ENCODE results near the gene DUSP16.
"Not testable (repeated sequence)": the region's sequence is repeated elsewhere in the genome, so short reads cannot be mapped to it uniquely, and the experiment has no call there.

The DUSP16 gene, protein sequence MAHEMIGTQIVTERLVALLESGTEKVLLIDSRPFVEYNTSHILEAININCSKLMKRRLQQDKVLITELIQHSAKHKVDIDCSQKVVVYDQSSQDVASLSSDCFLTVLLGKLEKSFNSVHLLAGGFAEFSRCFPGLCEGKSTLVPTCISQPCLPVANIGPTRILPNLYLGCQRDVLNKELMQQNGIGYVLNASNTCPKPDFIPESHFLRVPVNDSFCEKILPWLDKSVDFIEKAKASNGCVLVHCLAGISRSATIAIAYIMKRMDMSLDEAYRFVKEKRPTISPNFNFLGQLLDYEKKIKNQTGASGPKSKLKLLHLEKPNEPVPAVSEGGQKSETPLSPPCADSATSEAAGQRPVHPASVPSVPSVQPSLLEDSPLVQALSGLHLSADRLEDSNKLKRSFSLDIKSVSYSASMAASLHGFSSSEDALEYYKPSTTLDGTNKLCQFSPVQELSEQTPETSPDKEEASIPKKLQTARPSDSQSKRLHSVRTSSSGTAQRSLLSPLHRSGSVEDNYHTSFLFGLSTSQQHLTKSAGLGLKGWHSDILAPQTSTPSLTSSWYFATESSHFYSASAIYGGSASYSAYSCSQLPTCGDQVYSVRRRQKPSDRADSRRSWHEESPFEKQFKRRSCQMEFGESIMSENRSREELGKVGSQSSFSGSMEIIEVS

DNA sequence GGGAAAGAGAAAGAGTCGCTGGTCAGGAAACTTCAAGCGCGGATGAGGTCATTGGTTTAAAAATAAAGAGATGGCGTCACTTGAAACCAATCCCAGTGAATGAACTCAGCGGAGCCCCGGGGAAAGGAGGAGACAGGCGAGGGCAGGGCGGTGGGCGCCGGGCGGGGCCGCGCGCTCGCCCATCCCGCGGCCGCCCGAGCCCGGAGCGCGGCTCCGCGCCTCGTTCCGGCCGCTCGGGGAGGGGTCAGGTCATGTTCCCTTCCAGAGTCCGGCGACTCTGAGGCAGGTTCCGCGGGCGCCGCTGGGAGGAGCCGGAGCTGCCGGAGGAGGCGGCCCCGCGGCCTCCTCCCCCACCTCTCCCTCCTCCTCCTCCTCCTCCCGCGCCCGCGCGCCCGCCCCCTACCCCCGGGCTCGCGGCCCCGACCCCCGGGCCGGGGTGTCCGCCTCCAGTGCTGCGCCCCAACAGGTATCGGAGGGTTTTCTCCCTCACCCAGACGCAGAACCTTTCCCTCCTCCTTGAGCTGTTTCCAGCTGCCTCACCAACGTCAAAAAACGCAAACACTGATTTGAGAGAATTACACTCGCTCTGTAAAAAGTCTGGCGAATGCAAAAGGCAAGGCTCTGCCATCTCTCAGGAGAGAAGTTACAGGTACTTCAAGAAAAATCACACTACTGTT is at the start of gene DUSP16:
Gene DUSP16, minus strand, starts transcription at position 279 of the 677 bp plus-strand sequence. CDS start 41,765 bp downstream, outside the sequence.
- peak; percentile 97 for DNase-seq

- no peak for DNase-seq
Observed at GRCh38 chr12:12612358-12612757, 49.7 kb upstream of the DUSP16 start.

GRCh38 chr12:12611512-12612306 is 49.0 kb upstream of the DUSP16 start, which contains the start of gene CREBL2:
Gene CREBL2 (plus strand): TSS chr12:12611876. CDS start chr12:12612173, 297 bp downstream.
- peak; percentile 96 for DNase-seq

- DNase-seq: no peak
Observed at GRCh38 chr12:12610711-12611110, 48.0 kb upstream of the DUSP16 start.

GRCh38 chr12:12609692-12610091 is 47.0 kb upstream of the DUSP16 start:
- DNase-seq: no peak

DNA sequence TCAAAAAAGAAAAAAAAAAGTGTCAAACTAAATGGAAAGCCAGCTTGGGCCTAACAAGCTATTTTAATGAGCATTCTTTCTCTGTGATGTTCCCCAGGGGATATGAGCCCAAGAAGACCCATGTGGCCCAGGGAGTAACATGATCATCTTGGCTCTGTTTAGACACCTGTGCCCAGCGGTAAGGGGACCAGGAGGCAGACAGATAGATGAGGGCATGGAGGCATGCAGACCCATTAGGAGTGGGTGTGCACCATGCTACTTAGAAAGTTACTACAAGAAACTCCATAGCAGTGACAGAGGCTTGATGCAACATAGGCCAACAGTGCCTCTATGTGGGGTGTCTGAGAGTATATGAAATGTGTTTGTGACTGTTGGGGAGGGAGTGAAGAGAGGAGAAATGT is 45.9 kb upstream of the DUSP16 start:
- DNase-seq: no peak

GRCh38 chr12:12606781-12607589 is 44.3 kb upstream of the DUSP16 start:
- DNase-seq: no peak

- no peak for DNase-seq
Observed at GRCh38 chr12:12604740-12605139, 42.1 kb upstream of the DUSP16 start.

GRCh38 chr12:12600659-12601058 is 38.0 kb upstream of the DUSP16 start:
- no peak for DNase-seq

- no peak for DNase-seq
Observed at GRCh38 chr12:12599750-12600643, 37.3 kb upstream of the DUSP16 start.

DNA sequence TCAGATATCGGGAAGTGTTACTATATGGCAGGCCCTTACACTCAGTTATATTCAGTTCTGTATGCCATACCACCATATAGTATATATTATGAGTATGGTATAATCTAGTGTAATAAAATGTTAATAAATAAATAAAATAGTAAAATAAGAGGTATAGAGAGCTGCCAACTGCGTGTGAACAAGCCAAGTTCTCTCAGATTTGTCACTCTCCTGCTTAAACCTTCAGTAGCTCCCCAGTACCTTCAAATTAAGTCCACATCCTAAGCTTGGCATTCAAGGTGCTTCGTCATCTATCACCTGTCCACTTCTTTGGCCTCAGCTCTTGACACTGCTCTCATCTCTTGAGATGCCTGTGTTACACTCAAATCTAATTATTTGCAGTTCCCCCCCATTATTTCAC is 36.2 kb upstream of the DUSP16 start:
- DNase-seq: no peak

- not testable (repeated sequence) for DNase-seq
Observed at GRCh38 chr12:12596598-12596997, 33.9 kb upstream of the DUSP16 start.

DNA sequence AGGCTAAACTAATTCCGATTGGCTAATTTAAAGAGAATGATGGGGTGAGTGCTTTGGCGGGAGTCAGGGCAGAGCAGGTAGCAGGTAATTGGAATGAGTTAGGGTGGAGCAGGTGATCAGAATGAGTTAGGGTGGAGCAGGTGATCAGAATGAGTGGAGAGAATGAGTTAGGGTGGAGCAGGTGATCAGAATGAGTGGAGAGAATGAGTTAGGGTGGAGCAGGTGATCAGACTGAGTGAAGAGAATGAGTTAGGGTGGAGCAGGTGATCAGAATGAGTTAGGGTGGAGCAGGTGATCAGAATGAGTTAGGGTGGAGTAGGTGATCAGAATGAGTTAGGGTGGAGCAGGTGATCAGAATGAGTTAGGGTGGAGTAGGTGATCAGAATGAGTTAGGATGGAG is 33.3 kb upstream of the DUSP16 start:
- DNase-seq: not testable (repeated sequence)

DNA sequence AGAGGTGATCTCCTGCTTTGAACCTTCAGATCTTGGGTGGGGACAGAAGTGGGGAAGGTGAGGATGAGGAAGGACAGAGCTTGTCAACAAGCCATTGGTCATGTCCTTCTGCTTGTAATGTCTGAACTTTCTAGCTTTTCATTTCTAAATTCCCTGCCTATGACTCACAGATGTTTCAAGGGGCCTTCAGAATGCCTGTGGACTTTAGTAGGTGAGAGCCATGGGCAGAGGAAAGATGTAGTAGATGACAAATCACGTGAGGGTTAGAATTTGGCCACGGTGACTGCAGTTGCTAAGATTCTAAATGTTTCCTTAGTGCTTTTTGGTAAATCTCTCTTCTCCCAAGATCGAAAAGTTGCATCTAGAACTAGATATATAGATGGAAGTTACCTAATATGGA is 30.3 kb upstream of the DUSP16 start:
- DNase-seq: no peak

DNA sequence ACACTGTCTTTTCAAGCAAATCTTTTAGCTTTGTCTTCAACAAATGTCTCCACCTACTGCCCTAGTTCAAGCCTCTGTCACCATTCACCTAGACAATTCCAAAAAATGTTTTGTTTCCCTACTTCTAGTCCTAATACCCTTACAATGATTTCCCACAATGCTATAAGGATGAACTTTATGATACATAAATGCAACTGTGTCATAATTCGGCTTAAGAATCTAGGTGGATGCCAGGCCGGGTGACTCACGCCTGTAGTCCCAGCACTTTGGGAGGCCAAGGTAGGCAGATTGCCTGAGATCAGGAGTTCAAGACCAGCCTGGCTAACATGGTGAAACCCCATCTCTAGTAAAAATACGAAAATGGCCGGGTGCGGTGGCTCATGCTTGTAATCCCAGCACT is 28.3 kb upstream of the DUSP16 start:
- no peak for DNase-seq

DNA sequence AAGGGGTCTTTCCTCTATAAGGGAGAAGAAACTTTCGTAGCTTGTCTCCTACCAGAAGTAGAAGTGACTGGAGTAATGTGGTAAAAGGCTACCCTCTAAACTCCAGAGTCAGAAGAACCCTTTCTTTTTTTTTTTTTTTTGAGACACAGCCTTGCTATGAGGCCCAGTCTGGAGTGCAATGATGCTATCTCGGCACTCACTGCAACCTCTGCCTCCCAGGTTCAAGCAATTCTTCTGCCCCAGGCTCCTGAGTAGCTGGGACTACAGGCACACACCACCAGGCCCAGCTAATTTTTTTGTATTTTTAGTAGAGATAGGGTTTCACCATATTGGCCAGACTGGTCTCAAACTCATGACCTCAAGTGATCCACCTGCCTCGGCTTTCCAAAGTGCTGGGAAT is 25.8 kb upstream of the DUSP16 start:
- not testable (repeated sequence) for DNase-seq

GRCh38 chr12:12587878-12588277 is 25.2 kb upstream of the DUSP16 start:
- DNase-seq: no peak

- no peak for DNase-seq
Observed at GRCh38 chr12:12586879-12587675, 24.4 kb upstream of the DUSP16 start.

DNA sequence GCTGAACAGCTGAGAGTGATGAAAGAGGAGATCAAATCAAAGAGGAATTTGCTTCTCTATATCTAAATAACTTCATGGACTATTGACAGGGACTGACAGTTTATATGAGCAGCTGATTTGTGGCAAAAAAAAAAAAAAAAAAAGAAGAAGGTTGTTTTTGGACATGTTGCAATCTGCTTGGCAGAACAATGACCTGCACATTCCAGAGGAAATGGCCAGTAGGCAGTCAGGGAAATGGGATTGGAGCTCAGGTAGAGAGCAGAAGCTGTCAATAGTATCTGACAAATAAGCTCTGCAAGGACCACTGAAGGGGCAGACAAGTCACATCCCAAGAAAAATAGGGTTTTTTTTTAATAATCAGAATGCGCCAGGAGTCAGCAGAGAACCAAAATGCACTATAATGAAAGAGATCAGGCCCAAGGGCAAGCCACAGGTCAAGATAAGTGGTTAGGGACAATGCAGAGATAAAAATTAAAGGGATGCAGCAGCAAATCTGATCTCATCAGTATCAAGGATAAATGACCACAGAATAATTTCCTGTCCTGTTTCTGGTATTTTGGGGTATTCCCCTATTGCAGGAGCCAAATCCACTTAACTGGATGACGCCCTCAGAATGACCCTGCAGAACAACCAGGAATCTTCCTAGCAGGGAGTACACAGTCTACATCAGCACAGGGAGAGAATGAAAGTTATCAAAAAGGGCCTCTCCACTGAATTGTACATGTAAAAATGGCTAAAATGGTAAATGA is 22.6 kb upstream of the DUSP16 start:
- no peak for DNase-seq

Measured in femur (tissue), 1 donor.